ENCODE measurements around the gene LRRC61.

LRRC61 gene

DNA sequence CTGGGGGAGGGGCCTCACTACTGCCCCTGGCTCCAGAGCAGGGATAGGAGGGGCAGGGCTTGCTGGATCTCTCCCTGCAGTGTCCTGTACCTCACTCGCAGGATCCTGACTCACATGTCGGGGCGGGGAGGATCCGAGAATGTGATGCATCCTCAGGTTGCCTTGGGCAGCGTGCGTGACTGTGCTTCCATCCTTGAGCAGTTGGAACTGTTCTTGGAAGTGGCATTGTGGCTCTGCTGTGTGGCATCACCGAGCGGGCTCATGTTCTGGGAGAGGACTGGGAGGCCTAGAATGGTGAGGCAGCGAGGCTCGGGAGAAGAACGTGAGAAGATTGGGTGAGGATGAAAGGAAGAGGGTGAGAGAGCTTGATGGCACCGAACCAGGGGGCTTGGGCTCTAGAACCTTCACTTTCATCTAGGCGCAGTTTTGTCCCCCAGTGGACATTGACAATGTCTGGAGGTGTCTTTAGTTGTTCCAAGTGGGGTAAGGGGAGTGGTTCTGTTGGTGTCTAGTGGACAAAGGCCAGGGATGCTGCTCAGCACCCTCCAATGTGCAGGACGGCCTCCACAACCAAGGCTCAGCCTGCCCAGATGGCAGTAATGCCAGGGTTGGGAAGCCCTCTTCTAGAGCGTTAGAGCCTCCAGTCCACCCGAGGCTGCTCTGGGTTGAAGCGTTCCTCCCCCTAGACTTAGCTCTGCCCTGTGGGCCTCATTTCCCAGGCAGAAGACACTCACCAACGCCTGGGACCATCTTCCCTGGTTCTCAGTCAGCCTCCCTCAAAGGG, 9.9 kb downstream of the LRRC61 start:
- ChIA-PET CTCF (no interaction called here), POLR2A (no interaction called here)
- DNase-seq (ENCODE audit: extremely low spot score), result no peak
- TF ChIP-seq, protein P1, sequence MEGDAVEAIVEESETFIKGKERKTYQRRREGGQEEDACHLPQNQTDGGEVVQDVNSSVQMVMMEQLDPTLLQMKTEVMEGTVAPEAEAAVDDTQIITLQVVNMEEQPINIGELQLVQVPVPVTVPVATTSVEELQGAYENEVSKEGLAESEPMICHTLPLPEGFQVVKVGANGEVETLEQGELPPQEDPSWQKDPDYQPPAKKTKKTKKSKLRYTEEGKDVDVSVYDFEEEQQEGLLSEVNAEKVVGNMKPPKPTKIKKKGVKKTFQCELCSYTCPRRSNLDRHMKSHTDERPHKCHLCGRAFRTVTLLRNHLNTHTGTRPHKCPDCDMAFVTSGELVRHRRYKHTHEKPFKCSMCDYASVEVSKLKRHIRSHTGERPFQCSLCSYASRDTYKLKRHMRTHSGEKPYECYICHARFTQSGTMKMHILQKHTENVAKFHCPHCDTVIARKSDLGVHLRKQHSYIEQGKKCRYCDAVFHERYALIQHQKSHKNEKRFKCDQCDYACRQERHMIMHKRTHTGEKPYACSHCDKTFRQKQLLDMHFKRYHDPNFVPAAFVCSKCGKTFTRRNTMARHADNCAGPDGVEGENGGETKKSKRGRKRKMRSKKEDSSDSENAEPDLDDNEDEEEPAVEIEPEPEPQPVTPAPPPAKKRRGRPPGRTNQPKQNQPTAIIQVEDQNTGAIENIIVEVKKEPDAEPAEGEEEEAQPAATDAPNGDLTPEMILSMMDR (IDR thresholded peaks at IDR 0.05; ENCODE audit: control extremely low read depth, extremely low read depth, low read depth, missing control alignments), result no peak

DNA sequence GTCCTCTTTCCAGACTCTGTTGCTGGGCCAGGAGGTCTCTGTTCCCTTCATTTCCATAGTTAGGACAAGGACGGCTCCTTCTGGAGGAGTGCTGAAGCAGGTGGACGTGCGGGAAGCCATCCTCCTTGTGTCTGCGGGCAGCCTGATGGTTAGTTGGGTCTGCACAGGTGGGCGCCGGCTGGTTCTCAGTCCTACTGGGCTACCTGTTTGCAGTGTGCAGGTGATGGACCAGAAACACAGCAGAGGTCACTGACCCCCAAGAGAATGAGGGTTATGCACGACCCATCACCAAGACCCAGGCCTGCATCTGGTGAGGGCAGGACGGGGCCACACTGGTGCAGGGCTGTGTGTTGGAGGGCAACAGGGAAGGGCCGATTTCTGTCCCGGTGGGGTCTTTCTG, 10.5 kb downstream of the LRRC61 start:
- no peak for DNase-seq (ENCODE audit: extremely low spot score)
- POLR2A ChIA-PET, result no interaction called here
- TF ChIP-seq, protein P1 (IDR thresholded peaks at IDR 0.05; ENCODE audit: control extremely low read depth, extremely low read depth, low read depth, missing control alignments), result no peak
- CTCF ChIA-PET, result interaction anchor here (1.1 kb wide), 1 partner anchor 29 kb away, joined by 3 read pairs; no protein-coding TSS in a partner anchor

DNA sequence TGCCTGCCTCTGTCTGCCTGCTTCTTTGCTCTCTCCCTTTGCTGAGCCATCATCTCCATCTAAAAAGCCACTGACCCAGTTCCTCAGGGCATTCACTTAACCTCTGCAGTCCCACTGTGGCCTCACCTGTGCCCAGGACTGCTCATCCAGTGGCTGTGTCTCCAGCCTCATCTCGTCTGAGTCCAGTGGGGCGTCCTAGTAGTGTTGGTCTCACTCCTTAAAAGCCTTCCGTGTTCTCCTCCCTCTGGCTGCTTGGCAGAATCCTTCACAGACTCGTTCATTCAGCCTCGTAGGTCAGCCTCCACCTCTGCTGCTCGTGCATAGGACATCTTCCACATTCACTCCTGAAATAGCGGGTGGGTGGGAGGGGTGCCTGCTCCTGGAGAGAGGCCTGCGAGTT, 11.0 kb downstream of the LRRC61 start:
- ChIA-PET POLR2A (no interaction called here), CTCF (interaction anchor here (1.1 kb wide), 1 partner anchor 28 kb away, joined by 3 read pairs; no protein-coding TSS in a partner anchor)
- TF ChIP-seq, protein P1 (IDR thresholded peaks at IDR 0.05; ENCODE audit: control extremely low read depth, extremely low read depth, low read depth, missing control alignments), result no peak
- no peak for DNase-seq (ENCODE audit: extremely low spot score)

DNA sequence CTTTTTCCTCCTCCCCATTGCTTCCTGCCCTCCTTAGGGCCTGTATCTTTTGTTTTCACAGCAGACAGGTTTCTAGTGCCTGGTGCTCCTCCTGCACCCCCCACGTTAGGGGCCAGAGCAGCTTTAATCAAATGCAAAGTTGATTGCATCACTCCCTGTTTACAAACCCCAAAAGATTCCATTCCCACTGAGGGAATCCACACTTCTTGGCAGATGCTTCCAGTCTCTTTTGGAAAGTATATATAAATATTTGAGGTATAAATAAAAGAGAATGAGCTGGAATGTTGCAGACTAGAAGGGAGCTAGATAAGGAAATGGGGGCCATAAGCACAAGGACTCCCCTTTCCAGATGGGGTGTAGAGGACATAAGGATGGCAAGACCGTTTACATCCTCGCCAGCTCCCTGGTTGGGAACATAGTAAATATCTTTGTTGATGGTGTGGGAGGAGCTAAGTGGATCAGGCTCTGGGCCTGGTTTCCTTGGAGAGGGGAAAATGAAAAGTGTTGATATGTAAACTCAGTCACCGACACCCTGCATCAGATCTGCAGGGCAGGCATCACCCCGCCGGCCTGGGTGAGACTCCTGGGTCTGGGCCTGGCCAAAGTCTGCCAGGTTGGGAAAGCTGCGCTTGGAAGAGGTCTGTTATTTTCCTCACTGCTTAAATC, 12.1 kb downstream of the LRRC61 start:
- CTCF ChIA-PET, result interaction anchor here (1.1 to 1.2 kb wide), 4 partner anchors 9 to 34 kb away, joined by 3 to 4 read pairs (median 3); partner anchors contain the start of gene REPIN1
- no peak for DNase-seq (ENCODE audit: extremely low spot score)
- POLR2A ChIA-PET, result no interaction called here
- TF ChIP-seq, protein P1 (IDR thresholded peaks at IDR 0.05; ENCODE audit: control extremely low read depth, extremely low read depth, low read depth, missing control alignments), result no peak

DNA sequence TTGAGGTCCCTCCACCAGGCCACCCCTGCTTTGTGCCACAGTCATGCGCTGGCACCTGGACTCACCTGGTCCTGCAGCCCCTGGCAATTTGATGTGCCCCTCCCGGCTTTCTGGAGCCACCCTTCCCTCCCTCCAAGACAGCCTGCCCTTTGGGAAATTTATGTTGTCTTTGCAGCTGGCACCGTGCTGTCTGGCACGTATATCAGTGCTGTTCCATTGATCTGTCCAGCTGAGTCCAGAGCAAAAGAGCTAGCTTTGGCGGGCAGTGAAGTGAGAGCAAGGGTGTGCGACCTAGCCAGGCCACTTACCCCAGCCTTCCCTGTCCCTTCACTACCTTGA, 12.6 kb downstream of the LRRC61 start:
- TF ChIP-seq, protein P1 (IDR thresholded peaks at IDR 0.05; ENCODE audit: control extremely low read depth, extremely low read depth, low read depth, missing control alignments), result no peak
- no peak for DNase-seq (ENCODE audit: extremely low spot score)
- CTCF ChIA-PET, result interaction anchor here (0.9 to 1.2 kb wide), 5 partner anchors 9 to 33 kb away, joined by 3 to 4 read pairs (median 3); partner anchors contain the start of gene REPIN1
- POLR2A ChIA-PET, result no interaction called here

DNA sequence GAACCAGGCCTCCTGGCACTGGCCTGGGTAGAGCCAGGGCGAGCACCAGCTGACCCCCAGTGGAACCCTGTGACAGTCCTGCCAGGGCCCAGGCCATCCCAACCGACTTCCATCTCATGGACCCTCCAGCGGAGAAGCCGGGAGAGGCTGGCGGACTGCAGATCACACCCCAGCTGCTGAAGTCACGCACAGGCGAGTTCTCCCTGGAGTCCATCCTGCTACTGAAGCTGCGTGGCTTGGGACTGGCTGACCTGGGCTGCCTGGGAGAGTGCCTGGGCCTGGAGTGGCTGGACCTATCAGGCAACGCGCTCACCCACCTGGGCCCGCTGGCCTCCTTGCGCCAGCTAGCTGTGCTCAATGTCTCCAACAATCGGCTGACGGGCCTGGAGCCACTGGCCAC, 13.6 kb downstream of the LRRC61 start:
- ChIA-PET POLR2A (no interaction called here), CTCF (interaction anchor here (0.9 to 1.8 kb wide), 3 partner anchors 10 to 20 kb away, joined by 3 to 7 read pairs (median 4); no protein-coding TSS in a partner anchor)
- TF ChIP-seq, protein P1 (IDR thresholded peaks at IDR 0.05; ENCODE audit: control extremely low read depth, extremely low read depth, low read depth, missing control alignments), result no peak
- DNase-seq (ENCODE audit: extremely low spot score), result no peak
